Right cardiac atrium (tissue), 5 donors: ENCODE data around the gene PPP2R2B. TPM values are rescaled to one million over a fixed set of nuclear protein-coding genes. Genes with fewer than 3 reads are reported as not detected.
A peak's percentile ranks its signal among the peaks of the same experiment; 100 is the strongest.

Experiments used
- ATAC-seq, 2 donors: fragments of 200-7000 bp; cut with Tn5 transposase; one replicate each; pipeline versions ENCODE4 v1.8.0 to v1.9.1; 2020; ENCODE audit warnings: moderate library complexity in 2 of 2, mild to moderate bottlenecking in 1 of 2
- DNase-seq, 3 donors: peaks; one replicate each; pipeline ENCODE4 v3.0.0-alpha.2; 2020
- H3K27ac ChIP-seq: one replicate; pipeline ENCODE4 v1.5.1; 2013; ENCODE audit warnings: mild to moderate bottlenecking, low read length, control low read depth, moderate library complexity
- H3K27me3 ChIP-seq: one replicate; pipeline ENCODE4 v1.6.1; 2013; ENCODE audit not compliant: control insufficient read depth, insufficient read depth
- H3K4me1 ChIP-seq: one replicate; pipeline ENCODE4 v1.6.1; 2013; ENCODE audit warnings: low read length; ENCODE audit not compliant: control insufficient read depth, insufficient read depth
- H3K4me3 ChIP-seq: one replicate; pipeline ENCODE4 v1.5.1; 2013; ENCODE audit warnings: low read length, control low read depth
- H3K9me3 ChIP-seq: one replicate; pipeline ENCODE4 v1.6.1; 2013; ENCODE audit warnings: low read length; ENCODE audit not compliant: control insufficient read depth
- WGBS: extraction: QIAGEN DNeasy Blood & Tissue Kit; methylation state at CpG from one replicate; pipeline ENCODE4 v1.1.7; 2013; 5-methylcytosine and 5-hydroxymethylcytosine counted together
- intact Hi-C, 4 donors: fragments of 100-400 bp; cut with DNase I; formaldehyde crosslinking; loops; one replicate each; pipeline versions ENCODE4 v1.11.0 to v1.14.0; 2022 to 2023
- polyA plus RNA-seq: library from polyadenylated mRNA; stranded (reverse); fragments of 200-250 nt; gene quantifications from one replicate; pipeline ENCODE4 v1.2.3, GENCODE V29; 2013
- total RNA-seq, 4 donors: library from RNA; stranded (reverse); fragmentation: NEBNext Ultra II Directional; extraction: Animal tissue kit (Norgen Biotek cat#: 25700); gene quantifications; one replicate each; pipeline ENCODE4 v1.2.1, GENCODE V29; 2021
- donor health status: healthy with polysubstance abuse.
- donor health status: DM: no; HTN: yes; CAD: no.
- donor health status: DM: no; HTN: no; CAD: no.
- donor health status: DM: no; HTN: yes; CAD: no; lungs with severe emphysema.
- donor health status: DM: yes; HTN: yes; CAD: no.

The PPP2R2B gene
- total and polyA plus RNA-seq, 5 donors: 3.0 to 9.0 (median 3.5) TPM

DNA sequence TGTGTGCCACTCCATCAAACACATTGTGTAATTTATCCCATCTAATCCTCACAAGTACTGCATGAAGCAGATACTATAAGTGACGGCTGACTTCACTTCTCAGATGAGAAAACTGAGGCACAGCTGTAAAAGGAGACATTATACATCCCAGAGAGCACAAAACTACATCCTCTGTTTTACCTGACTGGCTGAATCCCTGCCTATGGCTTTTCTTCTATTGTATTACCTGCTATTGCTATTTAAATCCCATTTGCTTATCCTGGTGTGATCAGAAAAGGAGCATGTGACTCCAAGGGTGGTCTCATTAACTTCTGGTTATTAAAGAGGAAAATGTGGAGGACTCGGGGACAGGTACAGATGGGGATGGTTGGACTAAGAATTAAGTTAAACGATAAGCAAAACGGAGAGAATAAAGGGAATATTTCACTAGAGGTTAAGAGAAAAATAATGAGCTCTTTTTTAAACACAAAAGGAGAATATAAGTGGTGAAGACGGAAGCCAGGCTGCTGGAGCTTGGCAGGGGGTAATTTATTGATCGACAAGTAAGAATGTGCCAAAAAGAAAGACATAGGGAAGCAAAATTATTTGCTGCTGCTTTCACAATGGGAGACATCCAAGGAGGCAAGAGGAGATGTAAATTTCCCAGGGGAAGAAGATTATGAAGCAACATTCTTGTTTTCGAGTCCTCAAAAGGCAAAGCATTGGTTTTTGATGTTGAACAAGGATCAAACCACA, 206.8 kb downstream of the PPP2R2B start:
- intact Hi-C loops: no loop called here
- Histone ChIP-seq H3K27me3 (no peaks in the 10 kb centered on the region), H3K4me3 (no peak overlapping the region), H3K4me1 (no peaks in the 10 kb centered on the region), H3K27ac (no peak overlapping the region), H3K9me3 (no peaks in the 10 kb centered on the region)
- no peak for DNase-seq
- 67% methylated on average over 7 of the region's 7 CpGs for WGBS
- ATAC-seq: no peak

DNA sequence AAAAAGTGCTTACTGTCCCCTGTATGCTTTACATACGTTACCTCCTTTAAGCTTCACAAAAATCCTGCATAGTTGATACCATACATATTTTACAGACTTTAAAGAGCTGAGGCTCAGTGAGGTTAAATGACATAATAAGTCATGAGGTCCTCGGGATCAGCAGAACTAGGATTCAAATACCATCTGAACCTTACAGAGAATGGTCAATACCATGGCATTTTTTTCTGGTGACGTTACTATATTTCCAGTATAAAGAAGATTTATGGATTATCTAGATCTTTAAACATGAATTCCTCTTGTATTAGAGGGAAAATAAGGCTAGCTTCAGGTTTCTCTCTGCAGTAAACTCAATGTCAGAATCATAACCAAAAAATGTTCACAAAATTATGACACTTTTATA, 208.9 kb downstream of the PPP2R2B start:
- H3K9me3 ChIP-seq: no peaks in the 10 kb centered on the region
- H3K4me3 ChIP-seq: no peak overlapping the region
- intact Hi-C loops: no loop called here
- no peaks in the 10 kb centered on the region for H3K27me3 ChIP-seq
- ATAC-seq (no peak), DNase-seq (no peak)
- no peaks in the 10 kb centered on the region for H3K4me1 ChIP-seq
- H3K27ac ChIP-seq: no peak overlapping the region
- 66% methylated on average over 3 of the region's 3 CpGs for WGBS

DNA sequence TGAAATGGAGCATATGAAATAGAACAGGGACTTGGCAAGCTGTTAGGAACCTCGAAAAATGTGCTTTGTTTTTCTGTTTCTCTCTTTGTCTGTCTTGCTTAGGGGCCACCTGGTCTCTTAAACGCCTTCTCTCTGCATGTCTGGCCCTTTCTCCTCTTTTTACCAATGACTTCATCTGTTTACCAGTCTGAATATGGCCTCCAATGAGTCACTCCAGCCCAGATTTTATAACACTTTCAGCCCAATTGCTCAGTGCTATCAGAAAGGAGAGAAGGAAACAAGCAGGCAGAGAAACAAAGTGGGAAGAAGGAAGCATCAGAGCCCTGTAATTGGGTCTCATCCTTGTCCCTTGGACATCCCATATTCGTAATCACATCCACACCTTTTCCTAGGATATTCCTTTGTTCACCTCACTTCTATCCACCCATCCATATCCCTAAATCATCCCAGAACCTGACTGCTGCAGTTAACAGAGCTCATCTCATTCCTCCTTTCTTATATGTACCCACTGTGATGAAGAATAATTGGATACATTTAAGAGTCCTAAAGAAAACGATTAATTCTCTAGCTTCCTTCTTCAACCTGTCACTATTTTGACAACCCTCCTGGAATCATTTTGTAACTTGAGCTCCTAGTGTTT, 210.8 kb downstream of the PPP2R2B start:
- H3K4me1 ChIP-seq: no peaks in the 10 kb centered on the region
- no peak for DNase-seq
- peak; percentile 59 to 77 for ATAC-seq
- intact Hi-C loops: no loop called here
- H3K27ac ChIP-seq: no peak overlapping the region
- H3K27me3 ChIP-seq: no peaks in the 10 kb centered on the region
- H3K9me3 ChIP-seq: no peaks in the 10 kb centered on the region
- 46% methylated on average over 4 of the region's 4 CpGs for WGBS
- H3K4me3 ChIP-seq: no peak overlapping the region

GRCh38 chr5:146662229-146662628, 216.3 kb downstream of the PPP2R2B start:
- no peak for DNase-seq
- no peak for ATAC-seq

DNA sequence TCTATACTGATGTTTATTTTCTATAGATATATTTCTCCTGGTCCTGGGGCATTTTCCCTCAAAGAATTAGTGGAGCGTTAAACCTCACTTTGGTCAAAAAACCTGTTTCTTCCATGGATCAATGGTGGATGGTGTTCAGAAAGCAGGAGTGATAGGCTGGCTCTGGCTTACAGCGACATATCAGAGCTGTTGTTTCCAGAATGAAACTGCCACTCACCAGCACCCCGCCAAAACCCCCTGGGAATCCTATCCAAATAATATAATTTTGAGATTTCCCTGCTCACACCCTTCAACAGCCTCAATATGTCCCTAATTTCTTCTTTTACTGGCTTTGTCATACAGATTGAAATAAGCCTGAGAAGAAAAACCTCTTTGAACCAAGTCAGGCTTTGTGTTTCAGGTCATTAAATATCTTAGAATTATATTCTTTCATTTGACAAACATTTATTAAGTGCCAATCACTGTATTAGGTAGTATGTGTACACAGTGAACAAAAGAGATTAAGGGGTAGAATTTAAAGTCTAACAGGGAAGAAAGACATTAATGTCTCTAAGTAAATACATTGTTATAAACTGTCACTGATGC, 218.1 kb downstream of the PPP2R2B start:
- no peaks in the 10 kb centered on the region for H3K27me3 ChIP-seq
- H3K9me3 ChIP-seq: no peaks in the 10 kb centered on the region
- no peak overlapping the region for H3K27ac ChIP-seq
- DNase-seq (no peak), ATAC-seq (no peak)
- 80% methylated on average over 3 of the region's 3 CpGs for WGBS
- intact Hi-C loops: no loop called here
- H3K4me3 ChIP-seq: no peak overlapping the region
- no peaks in the 10 kb centered on the region for H3K4me1 ChIP-seq

More at GRCh38 chr5:146662229-146662628, 216.3 kb downstream of the PPP2R2B start:
- Histone ChIP-seq H3K4me1 (no peaks in the 10 kb centered on the region), H3K9me3 (no peaks in the 10 kb centered on the region), H3K27ac (no peak overlapping the region), H3K27me3 (no peaks in the 10 kb centered on the region), H3K4me3 (no peak overlapping the region)
- intact Hi-C loops: no loop called here
- 90% methylated on average over 1 of the region's 1 CpG for WGBS

DNA sequence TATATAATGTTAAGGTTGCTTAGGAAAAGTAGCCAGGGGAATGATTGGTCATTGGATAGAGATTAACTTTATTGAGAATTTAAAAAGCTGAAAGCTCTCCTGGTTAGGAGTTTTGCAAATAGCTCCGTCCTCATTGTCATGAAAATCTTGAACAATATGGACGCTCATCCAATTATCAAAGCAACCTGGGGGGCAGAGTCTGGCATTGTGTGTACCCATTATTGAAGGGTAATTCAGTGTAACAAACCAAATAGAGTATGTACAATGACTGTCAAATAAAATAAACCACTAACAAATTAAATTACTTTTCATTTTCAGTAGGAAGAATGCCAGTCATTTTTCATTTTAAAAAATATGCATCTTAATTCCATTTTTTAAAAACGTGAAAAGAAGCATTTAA, 218.6 kb downstream of the PPP2R2B start:
- ATAC-seq (no peak), DNase-seq (no peak)
- Histone ChIP-seq H3K9me3 (no peaks in the 10 kb centered on the region), H3K27me3 (no peaks in the 10 kb centered on the region), H3K27ac (no peak overlapping the region), H3K4me3 (no peak overlapping the region), H3K4me1 (no peaks in the 10 kb centered on the region)
- intact Hi-C loops: loop anchor here in 1 of 4 donors (10.0 kb wide), 1 partner anchor 305 kb away; no protein-coding TSS in a partner anchor
- 66% methylated on average over 3 of the region's 3 CpGs for WGBS

- no peak overlapping the region for H3K4me3 ChIP-seq
- 74% methylated on average over 7 of the region's 7 CpGs for WGBS
- H3K27me3 ChIP-seq: no peaks in the 10 kb centered on the region
- no peaks in the 10 kb centered on the region for H3K9me3 ChIP-seq
- no peaks in the 10 kb centered on the region for H3K4me1 ChIP-seq
- no peak for DNase-seq
- intact Hi-C loops: loop anchor here in 1 of 4 donors (10.0 kb wide), 1 partner anchor 308 kb away; no protein-coding TSS in a partner anchor
- H3K27ac ChIP-seq: no peak overlapping the region
- ATAC-seq: no peak
These were observed 221.9 kb downstream of the PPP2R2B start for GRCh38 chr5:146656703-146657102.

DNA sequence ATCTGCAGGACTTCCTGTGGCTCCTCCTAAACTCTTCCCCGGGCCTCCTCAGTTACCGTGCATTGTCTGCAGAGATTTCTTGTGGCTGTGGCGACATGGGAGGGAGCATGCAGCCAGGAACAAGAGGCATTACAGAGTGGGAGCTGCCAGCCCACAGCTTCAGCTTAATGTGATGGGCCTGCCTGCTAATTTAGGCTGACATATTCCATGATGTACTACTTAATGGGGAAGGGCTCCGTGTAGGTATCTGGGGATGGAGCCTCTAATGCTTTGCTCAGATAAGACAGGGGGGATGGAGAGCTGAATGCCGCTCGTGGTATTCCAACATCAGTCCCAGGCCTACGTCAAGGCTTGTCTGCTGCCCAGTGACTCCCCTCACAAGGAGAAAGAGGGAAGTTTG, 225.0 kb downstream of the PPP2R2B start:
- WGBS: 57% methylated on average over 7 of the region's 7 CpGs
- H3K9me3 ChIP-seq: no peaks in the 10 kb centered on the region
- no peak overlapping the region for H3K4me3 ChIP-seq
- DNase-seq (no peak), ATAC-seq (no peak)
- no peaks in the 10 kb centered on the region for H3K27me3 ChIP-seq
- no peaks in the 10 kb centered on the region for H3K4me1 ChIP-seq
- intact Hi-C loops: loop anchor here in 1 of 4 donors (10.0 kb wide), 1 partner anchor 311 kb away; no protein-coding TSS in a partner anchor
- no peak overlapping the region for H3K27ac ChIP-seq

DNA sequence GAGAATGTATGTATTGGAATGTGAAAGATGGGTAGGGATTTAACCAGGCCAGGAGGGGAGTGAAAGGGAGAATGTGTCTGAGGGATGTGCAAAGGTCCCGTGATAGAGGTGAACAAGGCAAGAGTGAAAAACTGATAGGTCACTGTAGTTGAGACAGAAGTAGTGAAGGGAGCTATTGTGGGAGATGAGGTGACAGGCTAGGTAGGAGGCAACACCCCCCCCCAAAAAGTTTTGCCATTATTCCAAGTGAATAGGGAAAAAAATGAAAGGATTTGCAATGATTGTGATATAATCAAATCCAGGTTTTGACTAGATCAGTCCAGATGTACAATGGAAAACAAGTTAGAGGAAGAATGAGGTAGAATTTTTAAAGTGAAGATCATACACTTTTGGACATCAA, 226.0 kb downstream of the PPP2R2B start:
- DNase-seq (no peak), ATAC-seq (no peak)
- H3K9me3 ChIP-seq: no peaks in the 10 kb centered on the region
- 78% methylated on average over 1 of the region's 1 CpG for WGBS
- H3K4me3 ChIP-seq: no peak overlapping the region
- no peaks in the 10 kb centered on the region for H3K4me1 ChIP-seq
- no peak overlapping the region for H3K27ac ChIP-seq
- H3K27me3 ChIP-seq: no peaks in the 10 kb centered on the region
- intact Hi-C loops: loop anchor here in 1 of 4 donors (10.0 kb wide), 1 partner anchor 312 kb away; no protein-coding TSS in a partner anchor

DNA sequence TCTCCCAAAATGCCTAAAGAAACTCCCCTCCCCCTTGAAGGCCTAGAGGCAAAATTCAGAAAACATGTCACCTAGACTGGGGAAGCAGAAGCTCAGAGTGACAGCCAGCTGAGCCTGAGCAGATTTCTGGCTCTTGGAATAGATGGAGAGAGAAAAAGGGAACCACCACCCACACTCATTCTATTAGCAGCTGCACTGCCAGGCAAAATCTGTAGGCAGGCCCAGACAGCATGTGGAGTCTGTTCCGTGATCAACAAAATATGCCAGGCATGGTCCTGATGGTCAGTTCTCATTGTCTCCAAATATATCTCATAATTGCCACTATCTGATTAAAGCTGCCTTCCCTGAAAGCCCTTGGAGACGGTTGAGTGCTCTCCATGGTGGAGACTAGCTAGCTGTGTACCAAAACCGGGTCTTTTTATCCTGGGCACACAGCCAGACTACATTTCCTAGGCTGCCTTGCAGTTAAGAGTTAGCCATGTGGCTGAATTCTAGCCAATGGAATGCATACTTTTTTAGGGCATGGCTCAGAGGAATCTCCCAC, 230.8 kb downstream of the PPP2R2B start:
- no peaks in the 10 kb centered on the region for H3K27me3 ChIP-seq
- DNase-seq (no peak), ATAC-seq (no peak)
- H3K27ac ChIP-seq: no peak overlapping the region
- H3K4me3 ChIP-seq: no peak overlapping the region
- H3K9me3 ChIP-seq: no peaks in the 10 kb centered on the region
- no peaks in the 10 kb centered on the region for H3K4me1 ChIP-seq
- intact Hi-C loops: no loop called here
- 35% methylated on average over 3 of the region's 3 CpGs for WGBS

DNA sequence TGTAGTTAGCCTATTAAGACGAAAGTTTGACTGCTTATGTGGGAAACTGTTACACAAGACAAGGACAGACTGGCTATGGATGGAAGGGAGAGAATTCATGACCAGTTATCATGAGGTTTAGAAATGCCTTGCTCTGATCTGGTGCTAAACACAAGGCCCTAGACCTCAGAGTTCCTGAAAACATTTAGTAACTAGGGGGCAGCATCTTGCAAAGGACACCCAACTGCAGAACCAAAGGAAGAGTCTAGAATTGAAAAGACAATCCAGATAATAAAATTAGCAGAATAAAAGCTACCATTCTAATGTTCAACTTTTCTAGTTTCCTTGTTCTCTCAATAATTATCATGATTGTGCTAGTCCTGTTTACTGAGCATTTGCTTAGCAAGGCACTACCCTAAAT, 232.1 kb downstream of the PPP2R2B start:
- intact Hi-C loops: no loop called here
- Histone ChIP-seq H3K4me1 (no peaks in the 10 kb centered on the region), H3K27ac (no peak overlapping the region), H3K27me3 (no peaks in the 10 kb centered on the region), H3K4me3 (no peak overlapping the region), H3K9me3 (no peaks in the 10 kb centered on the region)
- WGBS: 71% methylated on average over 1 of the region's 1 CpG
- no peak for DNase-seq
- ATAC-seq: no peak
